ENCODE results near the gene CNNM3. TPM values are rescaled to one million over a fixed set of nuclear protein-coding genes. Genes with fewer than 3 reads are reported as not detected.

The CNNM3 gene
- total RNA-seq, 1 donor from 2014 or later = 29.0 TPM

DNA sequence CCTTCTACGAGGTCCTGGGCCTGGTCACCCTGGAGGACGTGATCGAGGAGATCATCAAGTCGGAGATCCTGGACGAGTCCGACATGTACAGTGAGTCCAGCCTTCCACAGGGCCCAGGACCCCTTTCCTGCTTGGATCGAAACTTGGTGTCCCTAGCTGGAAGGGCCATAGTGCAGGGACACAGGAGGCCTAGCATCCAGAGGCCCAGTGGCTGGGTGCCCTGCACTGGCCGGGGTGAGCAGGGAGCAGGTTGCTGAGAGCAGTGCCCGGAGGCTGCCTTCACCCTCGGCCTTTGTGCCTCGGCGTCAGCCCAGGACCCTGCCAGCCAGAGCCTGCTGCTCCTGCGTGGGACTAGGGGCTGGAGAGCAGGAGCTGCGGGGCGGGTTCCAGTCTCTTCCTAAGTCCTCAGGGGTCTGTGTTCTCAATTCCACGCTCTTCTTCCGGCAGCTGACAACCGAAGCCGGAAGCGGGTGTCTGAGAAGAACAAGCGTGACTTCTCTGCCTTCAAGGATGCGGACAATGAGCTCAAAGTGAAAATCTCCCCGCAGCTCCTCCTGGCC, 18.9 kb upstream of the CNNM3 start:
- ATAC-seq (no peak), DNase-seq (peak; percentile 42)
- Histone ChIP-seq H3K4me3 (no peak overlapping the region), H3K9me3 (no peaks in the 10 kb centered on the region), H3K27me3 (ENCODE audit: low read depth) (no peaks in the 10 kb centered on the region), H3K4me1 (peaks cover 8% of the 10 kb centered on the region), H3K27ac (no peak overlapping the region), H3K36me3 (peaks cover 34% of the 10 kb centered on the region)
- intact Hi-C loops (cut with DNase I) = no loop called here
- TF ChIP-seq, protein P1, sequence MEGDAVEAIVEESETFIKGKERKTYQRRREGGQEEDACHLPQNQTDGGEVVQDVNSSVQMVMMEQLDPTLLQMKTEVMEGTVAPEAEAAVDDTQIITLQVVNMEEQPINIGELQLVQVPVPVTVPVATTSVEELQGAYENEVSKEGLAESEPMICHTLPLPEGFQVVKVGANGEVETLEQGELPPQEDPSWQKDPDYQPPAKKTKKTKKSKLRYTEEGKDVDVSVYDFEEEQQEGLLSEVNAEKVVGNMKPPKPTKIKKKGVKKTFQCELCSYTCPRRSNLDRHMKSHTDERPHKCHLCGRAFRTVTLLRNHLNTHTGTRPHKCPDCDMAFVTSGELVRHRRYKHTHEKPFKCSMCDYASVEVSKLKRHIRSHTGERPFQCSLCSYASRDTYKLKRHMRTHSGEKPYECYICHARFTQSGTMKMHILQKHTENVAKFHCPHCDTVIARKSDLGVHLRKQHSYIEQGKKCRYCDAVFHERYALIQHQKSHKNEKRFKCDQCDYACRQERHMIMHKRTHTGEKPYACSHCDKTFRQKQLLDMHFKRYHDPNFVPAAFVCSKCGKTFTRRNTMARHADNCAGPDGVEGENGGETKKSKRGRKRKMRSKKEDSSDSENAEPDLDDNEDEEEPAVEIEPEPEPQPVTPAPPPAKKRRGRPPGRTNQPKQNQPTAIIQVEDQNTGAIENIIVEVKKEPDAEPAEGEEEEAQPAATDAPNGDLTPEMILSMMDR (IDR thresholded peaks at IDR 0.05) = no peak

- no peak for ATAC-seq
- H3K4me3 ChIP-seq = no peak overlapping the region
- intact Hi-C loops (cut with DNase I) = no loop called here
- H3K27ac ChIP-seq = no peak overlapping the region
- H3K27me3 ChIP-seq (ENCODE audit: low read depth) = no peaks in the 10 kb centered on the region
- peaks cover 41% of the 10 kb centered on the region for H3K36me3 ChIP-seq
- H3K4me1 ChIP-seq = peaks cover 8% of the 10 kb centered on the region
- no peaks in the 10 kb centered on the region for H3K9me3 ChIP-seq
- peak; percentile 36 for DNase-seq
- TF ChIP-seq, protein P1 (IDR thresholded peaks at IDR 0.05) = no peak
These were observed 17.1 kb upstream of the CNNM3 start for GRCh38 chr2:96798733-96799622.

DNA sequence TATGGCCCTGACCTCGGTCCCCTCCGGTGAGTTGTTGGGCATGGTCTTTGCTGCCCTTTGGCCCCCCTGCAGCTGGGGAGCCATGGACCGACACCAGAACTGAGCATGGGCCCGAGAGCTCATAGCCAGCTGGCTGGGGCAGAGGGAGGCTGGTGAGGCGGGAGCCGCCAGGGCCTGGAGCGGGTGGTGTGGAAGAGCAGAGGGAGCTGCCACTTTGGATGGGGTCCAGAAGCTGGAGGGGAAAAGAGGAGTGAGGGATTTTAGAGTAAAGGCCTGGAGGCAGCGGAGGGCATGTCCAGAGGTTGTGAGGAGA, 16.5 kb upstream of the CNNM3 start:
- H3K4me1 ChIP-seq = peaks cover 8% of the 10 kb centered on the region
- H3K4me3 ChIP-seq = no peak overlapping the region
- H3K27ac ChIP-seq = no peak overlapping the region
- H3K36me3 ChIP-seq = peaks cover 41% of the 10 kb centered on the region
- ATAC-seq (no peak), DNase-seq (peak; percentile 36)
- intact Hi-C loops (cut with DNase I) = no loop called here
- H3K27me3 ChIP-seq (ENCODE audit: low read depth) = no peaks in the 10 kb centered on the region
- TF ChIP-seq, protein P1 (IDR thresholded peaks at IDR 0.05) = no peak
- no peaks in the 10 kb centered on the region for H3K9me3 ChIP-seq

DNA sequence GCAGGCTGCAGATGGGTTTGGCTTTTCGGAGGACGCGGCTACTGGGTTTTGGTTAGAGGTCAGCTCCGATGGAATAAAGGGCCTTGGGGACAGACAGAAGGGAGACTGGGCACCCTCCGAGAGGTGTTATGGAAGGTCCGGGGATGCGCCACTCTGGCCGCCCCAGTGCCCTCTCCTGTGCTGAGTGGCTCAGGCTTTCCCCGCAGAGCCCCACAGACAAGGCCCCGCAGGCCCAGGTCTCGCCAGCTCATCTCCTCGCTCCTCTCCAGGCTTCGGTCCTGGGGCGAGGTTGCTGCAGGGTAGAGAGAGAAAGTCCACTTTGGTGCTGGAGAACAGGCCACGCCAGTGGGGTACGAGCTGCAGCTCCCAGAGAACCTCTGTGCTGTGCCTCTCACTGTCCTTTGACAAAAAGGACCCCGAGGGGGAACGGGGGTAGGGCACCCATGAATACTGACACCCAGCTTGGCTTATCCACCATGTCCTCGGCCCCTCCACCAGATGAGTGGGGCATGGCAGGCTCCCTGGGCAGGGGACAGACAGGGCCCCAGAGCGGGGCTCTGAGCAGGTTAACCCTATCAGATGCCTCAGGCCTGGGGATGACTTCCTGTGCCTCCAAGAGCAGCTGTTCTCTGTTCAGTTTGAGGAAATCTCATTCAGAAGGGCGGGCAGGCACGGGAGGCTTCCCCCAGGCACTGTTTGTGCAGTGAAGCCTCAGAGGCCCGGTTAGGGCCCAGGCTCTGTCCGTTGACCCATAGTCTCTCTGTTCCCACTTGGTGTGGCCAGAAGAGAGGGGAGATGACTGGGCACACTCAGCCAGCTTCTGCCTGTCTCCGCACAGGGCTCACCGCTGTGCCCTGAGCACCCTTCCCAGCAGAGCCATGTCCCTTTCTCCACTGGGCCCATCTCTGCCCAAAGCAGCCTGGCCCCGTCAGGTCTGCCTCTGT, 15.7 kb upstream of the CNNM3 start:
- no peaks in the 10 kb centered on the region for H3K9me3 ChIP-seq
- no peak overlapping the region for H3K27ac ChIP-seq
- no peaks in the 10 kb centered on the region for H3K27me3 ChIP-seq (ENCODE audit: low read depth)
- H3K4me1 ChIP-seq = peaks cover 8% of the 10 kb centered on the region
- peak in 1 of 2 donors; percentile 2 for ATAC-seq
- TF ChIP-seq, protein P1 (IDR thresholded peaks at IDR 0.05) = no peak
- H3K36me3 ChIP-seq = peaks cover 41% of the 10 kb centered on the region
- peak; percentile 41 for DNase-seq
- intact Hi-C loops (cut with DNase I) = no loop called here
- H3K4me3 ChIP-seq = no peak overlapping the region

GRCh38 chr2:96801005-96801785, 14.9 kb upstream of the CNNM3 start:
- H3K36me3 ChIP-seq = peaks cover 41% of the 10 kb centered on the region
- no peak overlapping the region for H3K27ac ChIP-seq
- H3K9me3 ChIP-seq = no peaks in the 10 kb centered on the region
- DNase-seq (peak; percentile 82), ATAC-seq (peak; percentile 92 to 94)
- TF ChIP-seq, protein P1 (IDR thresholded peaks at IDR 0.05) = peak; percentile 78
- H3K4me1 ChIP-seq = peaks cover 8% of the 10 kb centered on the region
- intact Hi-C loops (cut with DNase I) = no loop called here
- H3K27me3 ChIP-seq (ENCODE audit: low read depth) = no peaks in the 10 kb centered on the region
- no peak overlapping the region for H3K4me3 ChIP-seq

All from lower lobe of right lung (tissue), 2 donors.